HUDEP-2 (cell line): ENCODE data around the gene LILRB4.
"Not testable (repeated sequence)": the region's sequence is repeated elsewhere in the genome, so short reads cannot be mapped to it uniquely, and the experiment has no call there.

Source experiments
- DNase-seq, 76 experiments: peaks; one replicate each; lab custom pipeline; 2025; ENCODE audit not compliant: unreplicated experiment in 76 of 76; lab: John Stamatoyannopoulos, UW

LILRB4 gene

GRCh38 chr19:54691582-54692297 lies 29.0 kb downstream of the LILRB4 start:
- peak in 3 of 76 experiments; percentile 10 to 24 (median 13) for DNase-seq

GRCh38 chr19:54692298-54692615 lies 29.5 kb downstream of the LILRB4 start:
- no peak for DNase-seq

GRCh38 chr19:54694648-54695047 lies 31.9 kb downstream of the LILRB4 start:
- peak in 1 of 76 experiments; percentile 11 for DNase-seq

- peak in 63 of 76 experiments; percentile 11 to 75 (median 44) for DNase-seq
Measured at GRCh38 chr19:54696117-54696548, 33.3 kb downstream of the LILRB4 start.

GRCh38 chr19:54696766-54697165 lies 34.0 kb downstream of the LILRB4 start:
- DNase-seq = peak in 1 of 76 experiments; percentile 3

GRCh38 chr19:54697716-54698115 lies 34.9 kb downstream of the LILRB4 start:
- DNase-seq = not testable (repeated sequence)

GRCh38 chr19:54704928-54705327 lies 42.1 kb downstream of the LILRB4 start:
- no peak for DNase-seq

- DNase-seq = no peak
Measured at GRCh38 chr19:54707962-54708361, 45.2 kb downstream of the LILRB4 start.

GRCh38 chr19:54708781-54709180 lies 46.0 kb downstream of the LILRB4 start:
- no peak for DNase-seq

- DNase-seq = no peak
Measured at GRCh38 chr19:54709212-54709948, 46.6 kb downstream of the LILRB4 start.

GRCh38 chr19:54709956-54710355 lies 47.2 kb downstream of the LILRB4 start:
- DNase-seq = not testable (repeated sequence)
